ENCODE data around the gene AGBL3. TPM values are rescaled to one million over a fixed set of nuclear protein-coding genes. Genes with fewer than 3 reads are reported as not detected.
"Not testable (repeated sequence)": the region's sequence is repeated elsewhere in the genome, so short reads cannot be mapped to it uniquely, and the experiment has no call there.

Gene AGBL3
- total RNA-seq, 1 experiment from 2014 or later = 1.0 TPM

DNA sequence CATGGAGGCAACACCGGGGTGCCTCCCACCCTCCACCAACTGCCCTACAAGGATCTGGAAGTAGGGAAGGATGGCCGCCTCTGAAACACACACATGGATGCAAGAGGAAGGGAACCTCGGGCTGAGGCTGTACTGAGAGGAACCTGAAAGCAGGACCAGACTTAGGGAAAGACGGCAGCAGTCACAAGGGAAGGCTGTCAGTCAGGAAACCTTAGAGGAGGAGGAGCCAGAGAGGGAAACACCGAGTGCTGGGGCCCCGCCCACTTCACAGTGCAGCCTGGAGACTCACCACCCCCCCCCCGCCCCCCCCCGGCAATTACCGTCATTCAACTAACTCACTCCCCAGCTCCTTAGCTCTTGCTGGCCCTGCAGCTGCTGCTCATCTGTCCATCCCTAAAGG lies 181.7 kb downstream of the AGBL3 start:
- no peak for DNase-seq (ENCODE audit: low read depth)

DNA sequence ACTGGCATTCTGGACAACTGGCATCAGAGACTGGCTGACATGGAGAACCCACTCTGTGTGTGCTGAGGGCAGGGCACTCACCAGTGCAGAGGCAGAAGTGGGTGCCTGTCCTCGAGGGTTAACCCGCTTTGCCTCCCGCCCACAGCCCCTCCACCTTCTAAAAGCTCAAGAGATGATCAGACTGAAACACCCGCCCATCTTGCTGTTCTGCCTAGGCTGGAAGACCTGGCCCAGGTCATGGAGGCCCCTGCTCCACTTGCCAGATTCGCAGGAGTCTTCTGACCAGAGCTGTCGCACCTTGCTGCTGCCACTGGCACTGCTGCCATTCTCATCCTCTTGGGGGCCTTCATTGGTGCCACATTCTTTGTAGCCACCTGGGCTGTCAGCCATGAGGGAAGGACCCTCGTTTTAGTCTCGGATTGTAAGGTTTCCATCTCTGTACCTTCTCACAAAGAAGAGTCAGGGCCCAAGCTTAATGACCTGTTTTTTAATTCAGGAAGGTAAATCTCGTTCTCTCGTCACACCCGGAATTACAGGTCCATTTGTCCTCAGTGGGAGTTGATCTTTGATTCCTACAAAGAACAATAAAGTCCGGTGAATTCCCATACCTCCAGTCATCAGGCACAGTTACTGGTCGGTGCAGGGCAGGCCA lies 182.3 kb downstream of the AGBL3 start:
- no peak for DNase-seq (ENCODE audit: low read depth)

DNA sequence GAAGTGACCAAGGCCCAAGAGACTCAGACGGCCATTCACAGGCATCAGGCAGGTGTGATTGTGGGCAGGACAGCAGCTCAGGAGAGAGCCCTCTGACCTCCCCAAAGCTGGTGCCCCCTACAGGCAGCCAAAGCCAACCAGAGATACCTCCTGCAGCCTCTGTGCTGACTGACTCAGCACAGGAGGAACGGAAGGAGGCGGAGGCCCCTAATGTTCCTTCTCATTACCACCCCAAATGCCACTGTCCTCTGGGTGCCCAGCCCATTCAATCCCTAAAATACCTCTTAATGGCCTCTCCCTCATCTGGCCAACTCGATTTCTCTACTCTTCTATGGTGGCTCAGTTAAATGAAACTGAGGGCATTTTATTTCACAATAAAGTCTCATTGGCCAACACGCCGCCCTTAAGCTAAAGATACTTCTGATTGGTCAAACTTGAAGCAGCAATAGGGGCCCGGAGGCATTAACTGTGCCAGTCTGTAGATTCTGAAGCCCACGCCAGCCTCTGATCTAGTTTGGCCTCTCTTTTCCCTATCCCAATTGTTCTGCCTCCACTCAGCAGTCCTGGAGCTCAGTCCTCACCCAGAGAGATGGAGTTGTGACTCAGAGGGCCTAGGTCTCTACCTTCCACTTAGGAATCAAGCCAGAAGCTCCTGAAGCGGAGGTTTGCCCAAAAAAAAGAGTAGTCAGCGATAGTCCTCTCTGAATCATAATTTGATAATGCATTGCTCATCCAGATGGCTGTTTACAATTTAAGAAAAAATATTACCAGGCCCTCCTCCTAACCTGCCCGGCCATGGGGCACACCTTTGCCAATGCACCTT lies 183.0 kb downstream of the AGBL3 start:
- DNase-seq (ENCODE audit: low read depth) = peak; percentile 52

DNA sequence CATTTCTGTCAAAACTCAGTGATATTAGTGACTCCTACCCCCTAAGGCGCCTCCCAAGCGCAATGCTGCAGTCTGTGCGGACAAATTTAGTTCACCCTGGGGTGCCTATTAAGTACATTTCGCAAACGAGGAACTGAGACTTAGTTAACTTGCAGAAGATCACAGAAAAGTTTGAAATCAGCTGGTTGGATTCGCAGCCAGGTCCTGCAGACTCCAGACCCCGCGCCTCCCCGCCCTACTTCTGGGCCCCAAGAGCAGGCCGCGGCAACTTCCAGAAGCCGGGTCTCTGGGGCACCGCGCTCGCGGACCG lies 183.6 kb downstream of the AGBL3 start:
- DNase-seq (ENCODE audit: low read depth) = no peak

DNA sequence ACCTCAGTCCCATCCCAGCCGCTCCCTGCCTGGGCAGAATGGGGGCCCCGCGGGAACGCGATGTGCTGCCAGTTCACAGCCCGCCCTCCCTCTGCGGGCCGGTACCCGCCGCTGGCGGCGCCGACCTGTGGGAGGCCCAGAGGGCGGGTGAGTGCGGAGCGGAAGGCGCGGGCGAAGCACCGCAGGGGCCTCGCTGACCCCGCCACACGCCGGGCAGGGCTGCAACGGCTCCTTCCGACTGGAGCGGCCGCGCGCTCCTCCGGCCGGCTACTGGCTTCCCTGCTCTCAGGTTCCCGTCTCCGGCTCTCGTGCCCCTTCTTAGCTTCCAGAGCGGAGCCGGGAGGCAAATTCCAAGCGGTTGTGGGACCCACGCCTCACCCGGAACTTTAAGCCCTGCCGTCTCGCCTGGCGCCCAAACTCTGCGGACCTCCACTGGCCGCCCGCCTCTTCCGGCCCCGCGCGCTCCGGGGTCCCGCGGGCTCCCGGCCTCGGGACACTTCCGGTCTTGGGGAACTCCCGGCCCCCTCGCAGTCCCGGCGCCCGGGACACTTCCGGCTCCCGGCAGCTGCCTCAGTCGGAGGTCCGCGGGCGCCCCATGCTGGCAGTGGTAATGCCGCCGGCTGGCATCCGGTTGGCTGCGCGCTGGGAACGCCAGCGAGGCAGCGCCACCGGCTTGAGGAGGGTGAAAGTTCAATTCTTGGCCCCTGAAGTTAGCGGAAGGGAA lies 184.1 kb downstream of the AGBL3 start, which contains the start of gene CYREN:
Gene CYREN, minus strand, starts transcription at position 434 of the 724 bp plus-strand sequence. CDS start 1,785 bp downstream, outside the sequence.
- peak; percentile 97 for DNase-seq (ENCODE audit: low read depth)

DNA sequence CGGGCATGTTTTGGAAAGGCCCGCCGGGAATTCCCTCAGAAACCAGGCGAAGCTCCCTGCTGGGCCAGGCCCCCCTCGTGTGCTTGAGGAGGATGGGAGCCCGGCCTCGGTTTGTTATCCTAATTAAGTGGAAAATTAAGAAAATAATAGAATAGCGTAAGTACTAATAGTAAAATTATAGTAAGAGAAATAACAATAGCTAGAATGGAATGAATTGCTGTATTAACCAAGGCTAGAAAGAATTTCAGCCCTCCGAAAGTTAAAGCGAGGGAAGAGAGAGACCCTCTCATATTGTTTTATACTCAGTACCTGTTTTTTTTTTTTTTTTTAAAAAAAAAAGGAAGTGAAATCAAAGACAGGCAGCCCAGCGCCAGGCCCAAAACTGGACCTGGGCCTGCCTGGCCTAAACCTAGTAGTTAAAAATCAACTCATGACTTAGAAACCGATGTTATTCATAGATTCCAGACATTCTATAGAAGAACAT lies 184.7 kb downstream of the AGBL3 start:
- DNase-seq (ENCODE audit: low read depth) = not testable (repeated sequence)

DNA sequence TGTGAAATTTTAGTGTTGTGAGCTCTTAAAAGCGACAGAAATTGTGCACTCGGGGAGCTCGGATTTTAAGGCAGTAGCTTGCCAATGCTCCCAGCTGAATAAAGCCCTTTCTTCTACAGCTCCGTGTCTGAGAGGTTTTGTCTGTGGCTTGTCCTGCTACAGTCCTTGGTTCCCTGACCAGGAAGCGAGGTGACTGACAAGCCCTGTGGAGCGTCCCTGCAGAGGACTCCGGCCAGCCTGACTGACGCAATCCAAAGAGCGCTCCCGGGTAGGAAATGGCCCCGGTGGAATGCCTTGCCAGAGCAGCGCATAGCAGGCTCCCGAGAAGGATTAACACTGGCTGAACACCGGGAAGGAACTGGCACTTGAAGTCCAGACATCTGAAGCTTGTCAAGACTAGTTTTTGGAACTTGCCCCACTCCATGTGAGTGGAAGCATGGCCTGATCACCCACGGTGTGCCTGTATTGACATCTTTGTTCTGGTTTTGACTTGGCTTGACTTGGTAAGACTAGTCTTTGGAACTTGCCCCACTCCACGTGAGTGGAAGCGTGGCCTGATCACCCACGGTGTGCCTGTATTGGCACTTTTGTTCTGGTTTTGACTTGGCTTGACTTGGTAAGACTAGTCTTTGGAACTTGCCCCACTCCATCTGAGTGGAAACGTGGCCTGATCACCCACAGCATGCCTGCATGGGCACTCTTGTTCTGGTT lies 185.4 kb downstream of the AGBL3 start:
- DNase-seq (ENCODE audit: low read depth) = not testable (repeated sequence)

DNA sequence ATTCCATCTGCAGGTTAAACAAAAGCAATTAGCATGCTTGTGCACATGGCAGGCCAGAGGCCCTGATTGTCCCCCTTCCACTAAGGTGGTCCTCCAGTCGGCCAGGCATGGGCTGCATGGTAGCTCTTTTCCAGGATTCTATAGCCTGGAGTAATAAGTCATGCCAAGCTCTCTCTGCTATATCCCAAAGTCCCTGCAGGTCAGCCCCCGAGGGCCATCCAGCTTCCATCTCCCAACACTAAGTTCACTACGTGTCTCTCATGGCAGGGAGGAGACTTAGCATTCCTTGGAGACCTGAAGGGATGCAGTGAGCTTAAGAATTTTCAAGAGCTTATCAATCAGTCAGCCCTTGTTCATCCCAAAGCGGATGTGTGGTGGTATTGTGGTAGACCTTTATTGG lies 187.6 kb downstream of the AGBL3 start:
- not testable (repeated sequence) for DNase-seq (ENCODE audit: low read depth)

DNA sequence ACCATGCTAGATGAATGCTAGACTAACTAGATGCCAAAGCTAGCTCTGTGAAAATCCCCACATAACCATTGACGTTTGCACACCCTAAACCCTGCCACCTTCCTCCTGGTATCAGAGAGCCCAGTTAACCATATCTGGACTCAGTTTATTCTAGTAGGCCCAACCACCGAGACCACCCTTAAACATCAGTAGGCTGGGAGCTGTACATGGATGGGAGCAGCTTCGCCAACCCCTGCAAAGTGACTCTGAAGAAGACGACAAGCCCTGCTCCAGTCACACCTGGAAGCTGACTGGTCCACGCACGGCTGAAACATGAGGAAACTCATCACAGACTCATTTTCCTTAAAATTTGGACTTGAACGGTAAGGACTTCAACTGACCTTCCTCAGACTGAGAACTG lies 188.6 kb downstream of the AGBL3 start:
- no peak for DNase-seq (ENCODE audit: low read depth)

DNA sequence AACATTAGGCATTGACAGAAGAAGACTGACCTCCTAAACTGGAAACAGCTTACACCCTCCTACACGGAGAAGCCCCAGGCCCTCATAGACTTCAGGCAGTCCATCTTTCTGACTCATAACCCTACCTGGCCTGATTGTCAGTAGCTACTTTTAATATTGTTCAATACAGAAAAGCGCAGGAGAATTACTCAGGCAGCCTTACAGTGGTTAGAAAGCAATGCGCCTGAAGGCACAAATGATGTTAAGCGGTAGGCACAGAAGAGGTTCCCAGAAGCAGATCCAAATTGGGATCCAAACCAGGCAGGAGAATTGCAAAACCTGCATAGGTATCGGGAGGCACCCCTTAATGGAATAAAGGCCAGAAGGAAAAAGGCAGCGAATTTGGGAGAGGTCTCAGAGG lies 189.6 kb downstream of the AGBL3 start:
- DNase-seq (ENCODE audit: low read depth) = no peak

DNA sequence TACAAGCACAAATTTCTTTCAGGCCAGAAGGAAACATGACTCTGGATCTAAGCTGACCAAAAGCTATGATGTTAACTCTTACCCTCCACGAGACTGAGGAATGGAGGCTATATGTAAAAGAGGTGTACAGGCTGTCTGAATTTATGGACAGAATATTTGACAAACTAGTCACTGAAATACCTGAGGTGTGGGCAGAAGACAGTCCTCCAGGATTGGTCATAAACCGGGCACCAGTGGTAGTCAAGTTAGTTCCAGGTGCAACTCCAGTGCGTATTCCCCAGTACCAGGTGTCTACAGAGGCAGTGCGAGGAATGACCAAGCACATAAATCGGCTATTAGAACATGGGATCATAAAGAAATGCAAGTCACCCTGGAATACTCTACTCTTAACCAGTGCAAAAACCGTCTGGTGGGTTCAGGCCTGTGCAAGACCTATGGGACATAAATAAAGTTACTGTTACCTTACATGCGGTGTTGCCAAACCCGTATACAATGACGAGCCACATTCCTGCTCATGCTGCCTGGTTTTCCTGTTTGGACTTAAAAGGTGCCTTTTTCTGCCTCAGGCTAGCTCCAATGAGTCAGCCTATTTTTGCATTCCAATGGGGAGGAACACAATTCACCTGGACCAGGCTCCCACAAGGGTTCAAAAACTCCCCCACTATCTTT lies 190.9 kb downstream of the AGBL3 start:
- DNase-seq (ENCODE audit: low read depth) = no peak

DNA sequence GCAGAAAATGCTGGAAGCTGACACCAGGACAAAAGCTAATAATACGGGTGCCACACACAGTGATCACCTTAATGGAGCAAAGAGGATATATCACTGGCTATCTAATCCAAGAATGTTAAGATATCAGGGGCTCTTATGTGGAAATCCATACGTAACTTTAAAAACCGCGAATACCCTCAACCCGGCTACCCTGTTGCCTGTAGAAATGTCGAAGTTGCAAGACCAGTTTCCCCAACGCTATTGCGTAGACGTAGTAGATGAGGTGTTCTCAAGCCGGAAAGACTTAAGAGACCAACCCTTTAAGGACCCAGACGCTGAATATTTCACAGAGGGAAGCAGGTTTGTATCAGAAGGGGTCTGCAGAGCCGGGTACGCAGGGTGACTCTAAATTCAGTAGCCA lies 192.1 kb downstream of the AGBL3 start:
- DNase-seq (ENCODE audit: low read depth) = no peak

DNA sequence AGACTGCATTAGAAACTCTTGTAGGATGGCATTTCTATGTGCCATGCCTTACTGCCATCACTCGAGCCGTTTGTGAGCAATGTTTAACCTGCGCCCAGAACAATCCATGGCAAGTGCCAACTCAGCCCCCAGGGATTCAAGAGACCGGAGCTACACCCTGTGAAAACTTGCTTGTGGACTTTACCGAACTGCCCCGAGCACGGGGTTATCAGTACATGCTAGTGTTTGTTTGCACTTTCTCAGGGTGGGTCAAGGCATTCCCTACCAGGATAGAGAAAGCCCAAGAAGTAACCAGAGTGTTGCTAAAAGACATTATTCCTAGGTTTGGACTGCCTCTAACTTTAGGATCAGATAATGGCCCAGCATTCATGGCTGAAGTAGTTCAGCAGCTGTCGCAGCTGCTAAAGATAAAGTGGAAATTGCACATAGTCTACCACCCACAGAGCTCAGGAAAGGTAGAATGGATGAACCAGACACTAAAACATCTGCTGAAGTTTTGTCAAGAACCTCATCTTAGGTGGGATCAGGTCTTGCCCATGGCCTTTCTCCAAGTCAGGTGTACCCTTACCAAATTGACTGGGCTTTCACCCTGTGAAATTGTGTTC lies 193.1 kb downstream of the AGBL3 start:
- no peak for DNase-seq (ENCODE audit: low read depth)

DNA sequence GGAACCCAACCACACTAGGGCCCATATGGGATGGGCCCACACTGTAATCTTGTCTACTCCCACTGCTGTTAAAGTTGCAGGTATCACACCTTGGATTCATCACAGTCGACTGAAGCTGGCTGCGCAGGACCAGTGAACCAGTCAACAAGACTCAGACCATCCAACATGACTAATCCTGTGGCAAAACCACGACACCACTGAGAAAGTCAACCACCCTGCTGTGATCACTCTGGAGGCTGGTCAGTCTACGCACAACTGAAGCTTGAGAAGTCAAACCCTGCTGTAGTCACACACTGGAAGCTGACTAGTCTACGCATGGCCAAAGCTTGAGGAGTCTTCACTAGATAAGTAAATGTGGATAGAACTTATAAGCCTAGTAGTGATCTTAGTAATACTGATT lies 193.8 kb downstream of the AGBL3 start:
- no peak for DNase-seq (ENCODE audit: low read depth)

DNA sequence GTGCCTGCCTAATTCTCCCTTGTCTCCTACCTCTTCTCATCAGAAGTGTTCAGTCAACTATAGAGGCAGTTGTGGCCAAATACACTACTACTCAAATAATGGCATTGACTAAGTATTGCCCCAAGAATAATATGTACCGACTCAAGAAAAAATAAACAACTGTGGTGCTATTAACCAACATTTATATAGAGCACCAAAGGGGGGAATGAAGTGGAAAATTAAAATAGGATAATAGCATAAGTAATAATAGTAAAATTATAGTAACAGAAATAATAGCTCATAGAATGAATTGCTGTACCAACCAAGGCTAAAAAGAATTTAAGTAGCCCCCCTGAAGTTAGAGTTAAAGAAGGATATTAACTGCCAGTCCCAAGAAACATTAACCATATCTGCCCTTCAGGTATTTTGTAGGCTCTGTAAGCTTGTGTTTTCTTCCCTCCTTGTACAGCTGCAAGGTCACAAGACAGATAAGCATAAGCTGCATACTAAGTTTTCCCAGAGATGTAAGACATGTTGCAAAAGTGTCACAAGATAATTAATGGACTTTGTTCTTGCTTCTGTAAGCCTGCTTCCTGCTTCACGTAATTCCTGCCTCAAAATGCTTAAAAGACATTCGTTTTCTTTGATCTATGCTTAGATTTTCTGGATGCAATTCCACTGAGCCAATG lies 195.1 kb downstream of the AGBL3 start:
- DNase-seq (ENCODE audit: low read depth) = no peak

DNA sequence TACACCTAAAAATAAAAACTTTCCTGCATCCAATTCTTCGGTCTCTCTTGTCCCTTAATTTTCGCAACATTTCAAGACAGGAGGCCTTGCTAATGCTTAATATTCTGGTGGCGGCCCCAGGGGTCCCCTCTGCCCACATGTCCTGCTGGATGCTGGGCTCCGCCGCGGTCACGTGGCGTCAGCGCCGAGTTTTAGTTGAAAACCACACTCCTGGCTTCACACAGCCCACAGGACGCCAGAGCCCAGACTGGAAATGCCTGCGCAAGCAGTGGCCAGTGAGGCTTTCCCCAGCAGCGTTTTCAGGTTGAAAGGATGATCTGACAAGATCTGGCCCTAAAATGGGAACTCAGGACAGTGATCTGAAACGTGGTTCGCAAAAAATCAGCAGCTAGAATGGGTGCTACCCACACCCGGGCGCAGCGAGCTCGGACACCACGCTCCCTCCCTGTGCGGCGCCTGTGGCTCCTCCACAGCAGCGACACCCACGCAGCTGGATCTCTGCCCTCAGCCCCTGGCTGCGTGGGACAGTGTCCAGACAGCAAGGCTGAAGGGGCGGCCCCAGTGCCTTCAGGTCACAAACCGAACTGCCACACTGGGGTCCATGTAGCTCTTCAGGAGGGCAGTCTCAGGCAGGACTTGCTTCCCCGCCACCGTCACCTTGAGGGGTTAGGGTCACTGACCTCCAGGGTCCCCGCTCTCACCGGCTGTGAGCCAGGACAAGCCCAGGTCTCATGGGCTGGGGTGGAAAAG lies 195.8 kb downstream of the AGBL3 start:
- no peak for DNase-seq (ENCODE audit: low read depth)

DNA sequence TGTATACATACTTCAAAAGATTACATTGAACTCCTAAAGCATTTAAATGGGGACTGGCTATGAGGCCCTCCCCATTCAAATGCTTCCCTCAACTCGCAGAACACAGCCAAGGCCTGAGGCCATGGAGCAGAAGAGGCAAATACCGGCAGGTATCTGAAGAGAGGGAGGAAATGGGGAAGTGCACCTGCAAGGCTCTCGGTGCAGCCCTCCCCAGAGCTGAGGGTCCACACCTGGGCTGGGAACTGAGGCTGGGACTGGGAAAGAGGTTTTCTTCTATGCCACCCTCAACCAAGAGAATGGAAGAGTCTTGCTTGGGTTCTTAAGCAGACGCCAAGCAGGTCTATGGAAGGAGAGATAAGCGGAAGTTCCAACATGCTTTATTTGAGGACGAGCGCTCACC lies 197.2 kb downstream of the AGBL3 start:
- no peak for DNase-seq (ENCODE audit: low read depth)

DNA sequence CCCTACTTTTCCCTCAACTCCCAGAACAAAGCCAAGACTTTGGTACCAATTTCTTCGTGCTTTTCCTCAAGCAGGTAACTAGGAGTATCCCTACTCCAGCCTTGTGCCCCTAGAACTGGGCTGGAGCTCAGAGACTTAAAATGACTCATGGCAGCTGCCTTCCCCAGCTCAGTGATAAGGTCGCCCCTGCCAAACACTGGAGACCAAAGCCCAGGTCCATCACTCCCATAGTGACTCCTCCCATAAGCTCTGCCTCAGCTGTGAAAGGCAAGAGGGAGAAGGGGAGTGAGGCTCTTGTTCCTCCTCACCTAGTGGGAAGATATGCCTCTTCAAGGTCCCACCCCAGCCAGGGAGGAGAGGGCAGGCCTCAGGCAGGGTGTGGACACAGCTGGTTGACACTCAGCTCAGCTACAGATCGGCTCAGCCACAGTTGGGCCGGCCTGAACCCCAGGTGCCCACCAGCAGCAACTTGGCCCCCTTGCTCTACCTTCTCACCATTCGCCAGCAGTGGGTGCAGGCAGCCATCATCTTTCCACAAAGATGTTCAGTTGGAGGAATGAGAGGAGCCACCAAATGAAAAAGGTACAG lies 198.0 kb downstream of the AGBL3 start:
- no peak for DNase-seq (ENCODE audit: low read depth)
